H1 (cell line): ENCODE data around the gene QPCTL. TPM values are rescaled to one million over a fixed set of nuclear protein-coding genes. Genes with fewer than 3 reads are reported as not detected.

Experiments
- CTCF ChIA-PET: fragments of 300-600 bp; sonication (Branson Sonifier 250); formaldehyde crosslinking; loops from one replicate; lab custom pipeline; 2021; ENCODE audit not compliant: partially characterized antibody; lab: Charles Lee
- POLR2A ChIA-PET: fragments of 300-600 bp; sonication (Branson Sonifier 250); formaldehyde crosslinking; loops from one replicate; lab custom pipeline; 2021; ENCODE audit warnings: inconsistent platforms; ENCODE audit not compliant: partially characterized antibody; lab: Charles Lee
- DNase-seq, 2 experiments: peaks; one replicate each; pipeline versions ENCODE4 v3.0.0 to v3.0.0-alpha.2; 2010 to 2022; ENCODE audit warnings: low spot score in 2 of 2, low read depth in 1 of 2, mixed read lengths in 1 of 2
- FAIRE-seq: peaks from 2 replicates; lab custom pipeline; 2011; peaks lifted over from hg19 to GRCh38; lab: Jason Lieb, UNC
- H2AFZ ChIP-seq: 2 replicates; pipeline ENCODE4 v1.8.1; 2012; ENCODE audit warnings: low read length, inconsistent platforms
- H2AK5ac ChIP-seq: 2 replicates; pipeline ENCODE4 v1.6.1; 2013; ENCODE audit warnings: low read depth, low read length
- H2BK120ac ChIP-seq: replicated peaks from 2 replicates; pipeline ENCODE3; 2013; ENCODE audit warnings: low read depth, low read length, inconsistent platforms
- H2BK12ac ChIP-seq: 2 replicates; pipeline ENCODE4 v1.6.1; 2013; ENCODE audit warnings: low read depth, low read length
- H2BK15ac ChIP-seq: 2 replicates; pipeline ENCODE4 v1.6.1; 2013; ENCODE audit warnings: low read length
- H2BK20ac ChIP-seq: 2 replicates; pipeline ENCODE4 v1.6.1; 2013; ENCODE audit warnings: low read length
- H2BK5ac ChIP-seq: 2 replicates; pipeline ENCODE4 v1.6.1; 2013; ENCODE audit warnings: low read depth, low read length
- H3K14ac ChIP-seq: 2 replicates; pipeline ENCODE4 v1.6.1; 2013; ENCODE audit warnings: inconsistent platforms; ENCODE audit not compliant: insufficient read length
- H3K18ac ChIP-seq: 2 replicates; pipeline ENCODE4 v1.6.1; 2013; ENCODE audit warnings: low read length; ENCODE audit errors: extremely low read depth
- H3K23ac ChIP-seq: 2 replicates; pipeline ENCODE4 v1.6.1; 2013; ENCODE audit warnings: inconsistent platforms; ENCODE audit not compliant: insufficient read length
- H3K23me2 ChIP-seq: 2 replicates; pipeline ENCODE4 v1.6.1; 2013; ENCODE audit warnings: low read depth, low read length
- H3K27ac ChIP-seq: 2 replicates; pipeline ENCODE4 v1.6.1; 2011; ENCODE audit warnings: low read depth, low read length, inconsistent platforms
- H3K27me3 ChIP-seq, 4 experiments: replicated peaks in 1 of 4; 1 replicate in 1 of 4; 2 replicates in 3 of 4; pipeline versions ENCODE4 v1.6.1 to v1.8.1; 2011 to 2013; ENCODE audit warnings: low read length in 3 of 4, mild to moderate bottlenecking in 3 of 4, inconsistent platforms in 2 of 4, mixed read lengths in 2 of 4, moderate library complexity in 1 of 4; ENCODE audit not compliant: control insufficient read depth in 3 of 4, insufficient read depth in 3 of 4; ENCODE audit errors: extremely low read depth in 1 of 4
- H3K36me3 ChIP-seq, 4 experiments: 2 replicates each; pipeline versions ENCODE4 v1.6.1 to v1.8.1; 2011 to 2013; ENCODE audit warnings: mild to moderate bottlenecking in 4 of 4, low read length in 3 of 4, moderate library complexity in 2 of 4, control low read depth in 1 of 4, inconsistent platforms in 1 of 4; ENCODE audit not compliant: insufficient read depth in 4 of 4, control insufficient read depth in 2 of 4
- H3K4ac ChIP-seq: replicated peaks from 2 replicates; pipeline ENCODE3; 2013; ENCODE audit warnings: low read length, low read depth, mixed read lengths, inconsistent platforms; ENCODE audit not compliant: insufficient read length
- H3K4me1 ChIP-seq, 4 experiments: replicated peaks in 1 of 4; 1 replicate in 1 of 4; 2 replicates in 3 of 4; pipeline versions ENCODE4 v1.6.1 to v1.8.1; 2011 to 2013; ENCODE audit warnings: low read length in 3 of 4, inconsistent platforms in 2 of 4, mixed read lengths in 1 of 4; ENCODE audit not compliant: insufficient read depth in 4 of 4, control insufficient read depth in 3 of 4
- H3K4me2 ChIP-seq, 2 experiments: 2 replicates each; pipeline versions ENCODE4 v1.6.1 to v1.8.1; 2011 to 2013; ENCODE audit warnings: low read depth in 2 of 2, low read length in 2 of 2, control low read depth in 1 of 2, inconsistent platforms in 1 of 2, mild to moderate bottlenecking in 1 of 2; ENCODE audit not compliant: insufficient read depth in 1 of 2
- H3K4me3 ChIP-seq, 4 experiments: fragments of 200-600, 300-600 bp in 1 of 4; sonication (generic), shearing (Covaris generic), sonication (Bioruptor Twin) in 1 of 4; 2 replicates each; pipeline versions ENCODE4 v1.5.1 to v1.8.1; 2011 to 2016; ENCODE audit warnings: low read length in 4 of 4, low read depth in 3 of 4, control low read depth in 2 of 4, inconsistent platforms in 2 of 4, mild to moderate bottlenecking in 2 of 4, mixed read lengths in 1 of 4, moderate library complexity in 1 of 4; ENCODE audit not compliant: insufficient read depth in 2 of 4; ENCODE audit errors: extremely low read depth in 1 of 4
- H3K56ac ChIP-seq: replicated peaks from 2 replicates; pipeline ENCODE3; 2013; ENCODE audit warnings: low read depth, mild to moderate bottlenecking, mixed read lengths, low read length, inconsistent platforms; ENCODE audit not compliant: insufficient read length
- H3K79me1 ChIP-seq: 2 replicates; pipeline ENCODE4 v1.6.1; 2013; ENCODE audit warnings: low read depth, low read length, control low read depth
- H3K79me2 ChIP-seq, 2 experiments: 2 replicates each; pipeline versions ENCODE4 v1.6.1 to v1.8.1; 2012 to 2013; ENCODE audit warnings: low read length in 2 of 2, mild to moderate bottlenecking in 2 of 2, inconsistent platforms in 1 of 2; ENCODE audit not compliant: insufficient read depth in 2 of 2, control insufficient read depth in 1 of 2
- H3K9ac ChIP-seq, 4 experiments: replicated peaks in 1 of 4; 1 replicate in 1 of 4; 2 replicates in 3 of 4; pipeline versions ENCODE4 v1.6.1 to v1.8.1; 2011 to 2013; ENCODE audit warnings: low read depth in 3 of 4, low read length in 3 of 4, control low read depth in 2 of 4, mild to moderate bottlenecking in 2 of 4, moderate library complexity in 2 of 4, inconsistent platforms in 1 of 4; ENCODE audit errors: extremely low read depth in 1 of 4
- H3K9me3 ChIP-seq, 2 experiments: 2 replicates each; pipeline versions ENCODE4 v1.6.1 to v1.8.1; 2012 to 2013; ENCODE audit warnings: mild to moderate bottlenecking in 2 of 2, moderate library complexity in 2 of 2, control low read depth in 1 of 2, inconsistent platforms in 1 of 2, low read depth in 1 of 2, low read length in 1 of 2, mixed read lengths in 1 of 2; ENCODE audit not compliant: insufficient read depth in 2 of 2
- H4K20me1 ChIP-seq, 2 experiments: replicated peaks in 1 of 2; 2 replicates each; pipeline versions ENCODE3 to v1.8.1; 2011 to 2013; ENCODE audit warnings: inconsistent platforms in 2 of 2, low read length in 2 of 2, mild to moderate bottlenecking in 1 of 2; ENCODE audit not compliant: insufficient read depth in 2 of 2, control insufficient read depth in 1 of 2
- H4K5ac ChIP-seq: 2 replicates; pipeline ENCODE4 v1.6.1; 2013; ENCODE audit warnings: low read length, low read depth, mixed read lengths, inconsistent platforms; ENCODE audit not compliant: insufficient read length
- H4K8ac ChIP-seq: 2 replicates; pipeline ENCODE4 v1.8.0; 2013; ENCODE audit warnings: mild to moderate bottlenecking, moderate library complexity, low read length, inconsistent platforms; ENCODE audit not compliant: insufficient read depth; ENCODE audit errors: extremely low read depth
- H4K91ac ChIP-seq: replicated peaks from 2 replicates; pipeline ENCODE3; 2013; ENCODE audit warnings: low read length, mixed read lengths, inconsistent platforms; ENCODE audit not compliant: insufficient read length
- EZH2 ChIP-seq: fragments of 200-600 bp; sonication (generic); IDR thresholded peaks from 2 replicates; pipeline ENCODE4 v1.7.1; 2012; ENCODE audit warnings: low read depth, mild to moderate bottlenecking, moderate library complexity, low read length, inconsistent platforms; ENCODE audit not compliant: severe bottlenecking
- GTF2F1 ChIP-seq: IDR thresholded peaks from 2 replicates; pipeline ENCODE4 v1.6.1; 2012; ENCODE audit warnings: low read depth, low read length, improper control_type of control experiment, borderline replicate concordance
- SIRT6 ChIP-seq: IDR thresholded peaks from one replicate; pipeline ENCODE4 v1.7.1; 2012; ENCODE audit warnings: low read length, inconsistent platforms
- SP2 ChIP-seq: IDR thresholded peaks from 2 replicates; pipeline ENCODE4 v1.6.1; 2012; ENCODE audit warnings: mild to moderate bottlenecking, low read length, inconsistent platforms
- SRF ChIP-seq: IDR thresholded peaks from 2 replicates; pipeline ENCODE4 v1.6.1; 2011; ENCODE audit warnings: mild to moderate bottlenecking, low read depth, low read length, moderate library complexity
- TBP ChIP-seq: IDR thresholded peaks from 2 replicates; pipeline ENCODE4 v1.6.1; 2011; ENCODE audit warnings: low read depth, low read length, improper control_type of control experiment
- YY1 ChIP-seq: IDR thresholded peaks from 2 replicates; pipeline ENCODE4 v1.6.1; 2011; ENCODE audit warnings: low read depth, mild to moderate bottlenecking, low read length
- WGBS, 2 experiments: shearing (Covaris generic) in 1 of 2; methylation state at CpG; one replicate each; pipeline versions ENCODE4 v1.1.6 to v1.1.7; 2013 to 2015; ENCODE audit warnings: low lambda C conversion rate in 2 of 2, mixed read lengths in 2 of 2, inconsistent platforms in 1 of 2, low coverage in 1 of 2, missing lambda C conversion rate in 1 of 2; ENCODE audit not compliant: insufficient replicate concordance in 2 of 2, insufficient coverage in 1 of 2, insufficient read length in 1 of 2; ENCODE audit errors: extremely low coverage in 1 of 2, missing lambda C conversion rate in 1 of 2; 5-methylcytosine and 5-hydroxymethylcytosine counted together
- polyA plus RNA-seq, 7 experiments: library from polyadenylated mRNA; depleted of rRNA in 3 of 7; stranded (reverse) in 5 of 7; unstranded in 2 of 7; fragments of >200 nt in 5 of 7; fragments of 200-250 nt in 2 of 7; gene quantifications; 1 replicate in 5 of 7; 2 replicates in 1 of 7; 4 replicates in 1 of 7; pipeline versions ENCODE4 v1.2.1 to v1.2.3, GENCODE V29; 2011 to 2013; ENCODE audit warnings: missing spikeins in 2 of 7, mixed read lengths in 2 of 7
- total RNA-seq: library from RNA; stranded (reverse); fragmentation: NEBNext Ultra II Directional; extraction: Animal tissue kit (Norgen Biotek cat#: 25700); gene quantifications from 2 replicates; pipeline ENCODE4 v1.2.1, GENCODE V29; 2021
- TF ChIP-seq, protein P1 (sequence below), 3 experiments: IDR thresholded peaks; 1 replicate in 2 of 3; 2 replicates in 1 of 3; pipeline versions ENCODE4 v1.5.1 to v1.6.1; 2011; ENCODE audit warnings: low read length in 3 of 3, mild to moderate bottlenecking in 3 of 3, inconsistent platforms in 2 of 3, low read depth in 1 of 3, moderate library complexity in 1 of 3; ENCODE audit not compliant: insufficient read depth in 1 of 3; ENCODE audit errors: control extremely low read depth in 1 of 3

QPCTL gene
- total and polyA plus RNA-seq, 2 of the 8 experiments (the other 6 are each of a cell fraction or from before 2014, with no cell fraction given): 25.2 to 35.3 TPM

DNA sequence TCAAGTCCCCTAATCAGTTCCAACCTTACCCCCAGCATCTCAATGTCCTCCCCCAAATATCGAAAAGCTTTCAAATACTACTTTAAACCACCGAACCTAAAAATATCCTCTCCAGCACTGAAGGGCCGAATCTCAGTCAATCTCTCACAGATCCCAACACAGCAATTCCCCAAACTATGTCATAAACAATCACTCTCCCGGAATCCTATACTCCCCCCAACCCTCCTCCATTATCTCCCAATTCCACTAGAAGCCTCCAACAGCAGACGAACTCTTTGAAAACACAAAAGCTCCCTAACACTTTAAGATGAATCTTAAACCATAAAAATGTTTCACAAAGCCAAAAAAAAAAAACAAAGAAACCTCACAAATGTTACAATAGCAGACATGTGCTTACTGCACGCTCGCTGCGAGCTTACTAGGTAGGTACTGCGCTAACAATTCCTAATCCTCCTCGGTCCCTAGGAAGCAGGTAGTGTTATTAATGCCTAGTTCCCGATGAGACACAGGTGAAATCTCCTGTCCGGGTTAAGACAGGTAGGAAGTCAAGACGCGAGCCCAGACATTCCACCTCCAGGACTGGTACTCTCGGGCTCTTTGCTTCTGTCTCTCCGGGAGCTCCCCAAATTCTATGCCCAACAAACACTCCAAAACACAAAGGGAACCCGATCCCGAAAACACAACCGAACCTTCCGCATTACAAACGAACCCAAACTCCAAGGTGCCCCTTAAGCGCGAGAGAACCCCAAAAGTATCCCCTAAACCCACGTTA lies 24.1 kb downstream of the QPCTL start:
- H3K23ac ChIP-seq: no peak overlapping the region
- POLR2A ChIA-PET: interaction anchor here (0.6 to 20.0 kb wide), 31 partner anchors 10 to 455 kb away, joined by 3 to 284 read pairs (median 4); partner anchors contain the start of genes DMPK, FBXO46, GIPR and MEIOSIN
- H2AFZ ChIP-seq: no peak overlapping the region
- no peaks in the 10 kb centered on the region for H3K9me3 ChIP-seq
- peaks cover 13% of the 10 kb centered on the region for H3K23me2 ChIP-seq
- H3K79me1 ChIP-seq: peaks cover 8% of the 10 kb centered on the region
- peak overlapping the region; percentile 91 for H4K91ac ChIP-seq
- H3K4ac ChIP-seq: peak overlapping the region; percentile 99
- H4K20me1 ChIP-seq: peaks cover 5 to 7% of the 10 kb centered on the region in 2 experiments
- H3K14ac ChIP-seq: no peak overlapping the region
- peak overlapping the region; percentile 86 for H2BK12ac ChIP-seq
- peak overlapping the region; percentile 95 for H2AK5ac ChIP-seq
- no peaks in the 10 kb centered on the region for H3K27me3 ChIP-seq
- peak overlapping the region; percentile 90 for H4K5ac ChIP-seq
- peak overlapping the region; percentile 94 to 100 for H3K4me2 ChIP-seq
- DNase-seq (no peak), FAIRE-seq (peak; percentile 55)
- peaks cover 8 to 44% of the 10 kb centered on the region in 2 experiments for H3K79me2 ChIP-seq
- peak overlapping the region; percentile 10; the same call in 1 of the 2 replicates for H3K18ac ChIP-seq
- peak overlapping the region; percentile 96 for H3K27ac ChIP-seq
- CTCF ChIA-PET: interaction anchor here (0.6 to 2.2 kb wide), 14 partner anchors 14 to 912 kb away, joined by 3 to 11 read pairs (median 4); partner anchors contain the start of genes FBXO46, QPCTL and SIX5
- H2BK20ac ChIP-seq: no peak overlapping the region
- 10% methylated on average over 24 of the region's 24 CpGs; no CpG with 5 or more reads in 1 of the 2 experiments for WGBS, 2 experiments
- H2BK15ac ChIP-seq: peak overlapping the region; percentile 34; the same call in 1 of the 2 replicates
- H3K36me3 ChIP-seq: peaks cover 0 to 21% (median 11%) of the 10 kb centered on the region in 4 experiments; a peak in 5 of 8 replicates
- H4K8ac ChIP-seq: peak overlapping the region; percentile 75; the same call in 1 of the 2 replicates
- peak overlapping the region; percentile 88 for H2BK5ac ChIP-seq
- H2BK120ac ChIP-seq: peak overlapping the region; percentile 85
- peaks cover 0 to 13% (median 10%) of the 10 kb centered on the region in 4 experiments; a peak in 6 of 7 replicates for H3K4me1 ChIP-seq
- peak overlapping the region; percentile 84 for H3K56ac ChIP-seq
- peak overlapping the region; percentile 83 to 92 (median 88) for H3K4me3 ChIP-seq
- peak overlapping the region; percentile 95 to 98 (median 97) for H3K9ac ChIP-seq
- no peak for TF ChIP-seq SIRT6
- no peak for TF ChIP-seq EZH2
- TF ChIP-seq, protein P1, sequence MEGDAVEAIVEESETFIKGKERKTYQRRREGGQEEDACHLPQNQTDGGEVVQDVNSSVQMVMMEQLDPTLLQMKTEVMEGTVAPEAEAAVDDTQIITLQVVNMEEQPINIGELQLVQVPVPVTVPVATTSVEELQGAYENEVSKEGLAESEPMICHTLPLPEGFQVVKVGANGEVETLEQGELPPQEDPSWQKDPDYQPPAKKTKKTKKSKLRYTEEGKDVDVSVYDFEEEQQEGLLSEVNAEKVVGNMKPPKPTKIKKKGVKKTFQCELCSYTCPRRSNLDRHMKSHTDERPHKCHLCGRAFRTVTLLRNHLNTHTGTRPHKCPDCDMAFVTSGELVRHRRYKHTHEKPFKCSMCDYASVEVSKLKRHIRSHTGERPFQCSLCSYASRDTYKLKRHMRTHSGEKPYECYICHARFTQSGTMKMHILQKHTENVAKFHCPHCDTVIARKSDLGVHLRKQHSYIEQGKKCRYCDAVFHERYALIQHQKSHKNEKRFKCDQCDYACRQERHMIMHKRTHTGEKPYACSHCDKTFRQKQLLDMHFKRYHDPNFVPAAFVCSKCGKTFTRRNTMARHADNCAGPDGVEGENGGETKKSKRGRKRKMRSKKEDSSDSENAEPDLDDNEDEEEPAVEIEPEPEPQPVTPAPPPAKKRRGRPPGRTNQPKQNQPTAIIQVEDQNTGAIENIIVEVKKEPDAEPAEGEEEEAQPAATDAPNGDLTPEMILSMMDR (IDR thresholded peaks at IDR 0.05; ENCODE audit: control extremely low read depth in 1 of 3, insufficient read depth in 1 of 3, low read depth in 1 of 3, low read length in 3 of 3): peak in 1 of 3 experiments; percentile 9; a peak in 1 of 4 replicates
- no peak for TF ChIP-seq SRF
- no peak for TF ChIP-seq GTF2F1
- no peak for TF ChIP-seq SP2
- TF ChIP-seq TBP: peak; percentile 13; the same call in 1 of the 2 replicates
- TF ChIP-seq YY1: no peak
